HG02885 (cell line): ENCODE data around the gene NT5E.

Source experiments
- ATAC-seq: cut with Tn5 transposase; IDR thresholded peaks from one replicate; pipeline ENCODE4 v1.9.1; 2021; ENCODE audit warnings: mild to moderate bottlenecking; ENCODE audit not compliant: unreplicated experiment, poor library complexity

Gene NT5E

GRCh38 chr6:85458782-85459181 lies 8.9 kb downstream of the NT5E start:
- no peak for ATAC-seq

GRCh38 chr6:85459224-85459901 lies 9.5 kb downstream of the NT5E start:
- no peak for ATAC-seq

- ATAC-seq = no peak
These were observed 10.5 kb downstream of the NT5E start for GRCh38 chr6:85460154-85460920.

- ATAC-seq = peak; percentile 89
These were observed 11.3 kb downstream of the NT5E start for GRCh38 chr6:85460921-85461797.

- no peak for ATAC-seq
These were observed 11.9 kb downstream of the NT5E start for GRCh38 chr6:85461798-85462170.

GRCh38 chr6:85462673-85463072 lies 12.8 kb downstream of the NT5E start:
- ATAC-seq = no peak

GRCh38 chr6:85463621-85464259 lies 13.9 kb downstream of the NT5E start:
- ATAC-seq = no peak

GRCh38 chr6:85464260-85464644 lies 14.4 kb downstream of the NT5E start:
- no peak for ATAC-seq

- no peak for ATAC-seq
These were observed 14.9 kb downstream of the NT5E start for GRCh38 chr6:85464722-85465150.

- peak; percentile 38 for ATAC-seq
These were observed 15.9 kb downstream of the NT5E start for GRCh38 chr6:85465762-85466161.

GRCh38 chr6:85468326-85468725 lies 18.4 kb downstream of the NT5E start:
- no peak for ATAC-seq

GRCh38 chr6:85469276-85470022 lies 19.6 kb downstream of the NT5E start:
- ATAC-seq = no peak

GRCh38 chr6:85470023-85470410 lies 20.1 kb downstream of the NT5E start:
- no peak for ATAC-seq

- no peak for ATAC-seq
These were observed 22.9 kb downstream of the NT5E start for GRCh38 chr6:85472744-85473143.

- ATAC-seq = no peak
These were observed 23.9 kb downstream of the NT5E start for GRCh38 chr6:85473748-85474147.

GRCh38 chr6:85476532-85476931 lies 26.6 kb downstream of the NT5E start:
- no peak for ATAC-seq

GRCh38 chr6:85479208-85479607 lies 29.3 kb downstream of the NT5E start:
- no peak for ATAC-seq

- peak; percentile 10 for ATAC-seq
These were observed 32.5 kb downstream of the NT5E start for GRCh38 chr6:85482206-85482904.
